Liver (tissue), 9 donors: ENCODE data around the gene INO80. TPM values are rescaled to one million over a fixed set of nuclear protein-coding genes. Genes with fewer than 3 reads are reported as not detected.

Experiments used
- DNase-seq: peaks from one replicate; pipeline ENCODE4 v3.0.0-alpha.2; 2017; ENCODE audit warnings: low spot score
- H3K27ac ChIP-seq, 2 donors: one replicate each; pipeline ENCODE4 v1.7.0; 2013; ENCODE audit warnings: inconsistent platforms in 2 of 2, low read length in 2 of 2, control low read depth in 1 of 2, low read depth in 1 of 2, mild to moderate bottlenecking in 1 of 2
- H3K27me3 ChIP-seq, 4 donors: one replicate each; pipeline versions ENCODE4 v1.6.1 to v1.7.0; 2013; ENCODE audit warnings: low read length in 3 of 4, inconsistent platforms in 1 of 4, mild to moderate bottlenecking in 1 of 4, moderate library complexity in 1 of 4; ENCODE audit not compliant: control insufficient read depth in 4 of 4, insufficient read depth in 4 of 4
- H3K36me3 ChIP-seq, 4 donors: one replicate each; pipeline versions ENCODE4 v1.6.1 to v1.7.0; 2013; ENCODE audit warnings: low read length in 3 of 4, mild to moderate bottlenecking in 3 of 4, low read depth in 1 of 4, moderate library complexity in 1 of 4; ENCODE audit not compliant: control insufficient read depth in 4 of 4, insufficient read depth in 3 of 4
- H3K4me1 ChIP-seq, 4 donors: one replicate each; pipeline versions ENCODE4 v1.6.1 to v1.7.0; 2013; ENCODE audit warnings: low read length in 3 of 4, mild to moderate bottlenecking in 3 of 4, moderate library complexity in 1 of 4; ENCODE audit not compliant: control insufficient read depth in 4 of 4, insufficient read depth in 4 of 4
- H3K4me3 ChIP-seq, 3 donors: one replicate each; pipeline versions ENCODE4 v1.6.1 to v1.7.0; 2013; ENCODE audit warnings: low read length in 3 of 3, control low read depth in 1 of 3, low read depth in 1 of 3, mild to moderate bottlenecking in 1 of 3
- H3K9ac ChIP-seq, 2 donors: one replicate each; pipeline ENCODE4 v1.7.0; 2013; ENCODE audit warnings: low read length in 2 of 2, mild to moderate bottlenecking in 2 of 2, moderate library complexity in 2 of 2, control low read depth in 1 of 2, low read depth in 1 of 2
- H3K9me3 ChIP-seq, 4 donors: one replicate each; pipeline versions ENCODE4 v1.6.1 to v1.7.0; 2013; ENCODE audit warnings: low read length in 3 of 4; ENCODE audit not compliant: control insufficient read depth in 4 of 4
- CTCF ChIP-seq: fragments of 150-350 bp; IDR thresholded peaks from 2 replicates; pipeline ENCODE4 v1.5.1; 2017; ENCODE audit warnings: improper control_type of control experiment, low read depth, low read length; ENCODE audit not compliant: missing input control
- FOXA1 ChIP-seq: IDR thresholded peaks from 2 replicates; pipeline ENCODE4 v1.6.1; 2016; ENCODE audit warnings: antibody characterized with exemption
- FOXA2 ChIP-seq: IDR thresholded peaks from 2 replicates; pipeline ENCODE4 v1.6.1; 2016; ENCODE audit warnings: antibody characterized with exemption
- GABPA ChIP-seq, 2 donors: IDR thresholded peaks in 1 of 2; conservative IDR thresholded peaks in 1 of 2; 2 replicates each; pipeline ENCODE4 v1.6.1; 2016; ENCODE audit warnings: antibody characterized with exemption in 2 of 2, mild to moderate bottlenecking in 1 of 2, moderate library complexity in 1 of 2
- HNF4A ChIP-seq, 2 donors: conservative IDR thresholded peaks; 2 replicates each; pipeline ENCODE4 v1.6.1; 2016; ENCODE audit warnings: antibody characterized with exemption in 2 of 2, mild to moderate bottlenecking in 2 of 2
- HNF4G ChIP-seq: IDR thresholded peaks from 2 replicates; pipeline ENCODE4 v1.6.1; 2016; ENCODE audit warnings: antibody characterized with exemption
- JUND ChIP-seq, 2 donors: IDR thresholded peaks; 2 replicates each; pipeline ENCODE4 v1.6.1; 2016; ENCODE audit warnings: antibody characterized with exemption in 2 of 2
- RAD21 ChIP-seq, 2 donors: IDR thresholded peaks; 2 replicates each; pipeline ENCODE4 v1.6.1; 2016; ENCODE audit warnings: antibody characterized with exemption in 2 of 2, mild to moderate bottlenecking in 2 of 2
- REST ChIP-seq: IDR thresholded peaks from 2 replicates; pipeline ENCODE4 v1.6.1; 2016; ENCODE audit warnings: antibody characterized with exemption, mild to moderate bottlenecking
- RXRA ChIP-seq, 2 donors: IDR thresholded peaks; 2 replicates each; pipeline ENCODE4 v1.6.1; 2017 to 2018; ENCODE audit warnings: antibody characterized with exemption in 2 of 2, mild to moderate bottlenecking in 1 of 2
- SP1 ChIP-seq: IDR thresholded peaks from 2 replicates; pipeline ENCODE4 v1.6.1; 2018; ENCODE audit warnings: antibody characterized with exemption, mild to moderate bottlenecking
- TAF1 ChIP-seq: conservative IDR thresholded peaks from 2 replicates; pipeline ENCODE4 v1.6.1; 2016; ENCODE audit warnings: antibody characterized with exemption, mild to moderate bottlenecking
- YY1 ChIP-seq: IDR thresholded peaks from 2 replicates; pipeline ENCODE4 v1.6.1; 2016; ENCODE audit warnings: antibody characterized with exemption, mild to moderate bottlenecking
- WGBS: extraction: QIAGEN DNeasy Blood & Tissue Kit; methylation state at CpG from one replicate; pipeline ENCODE4 v1.1.7; 2013; 5-methylcytosine and 5-hydroxymethylcytosine counted together
- polyA plus RNA-seq, 2 donors: library from polyadenylated mRNA; stranded (reverse) in 1 of 2; unstranded in 1 of 2; fragments of 200-250 nt in 1 of 2; fragments of >200 nt in 1 of 2; fragmentation: Nextera tagmentation in 1 of 2; extraction: Ambion mirVana in 1 of 2; gene quantifications; one replicate each; pipeline versions ENCODE4 v1.2.1 to v1.2.3, GENCODE V29; 2013 to 2015
- total RNA-seq, 2 donors: library from RNA; depleted of rRNA; stranded (reverse); fragments of >200 nt; gene quantifications; one replicate each; pipeline ENCODE4 v1.2.3, GENCODE V29; 2014
- TF ChIP-seq, protein P1 (sequence below): IDR thresholded peaks from 2 replicates; pipeline ENCODE4 v1.6.1; 2016; ENCODE audit warnings: antibody characterized with exemption
- TF ChIP-seq, protein P2 (sequence below): IDR thresholded peaks from 2 replicates; pipeline ENCODE4 v1.6.1; 2016; ENCODE audit warnings: antibody characterized with exemption
- donor health status: healthy.
- donor health status: healthy.
- donor health status: healthy.
- donor health status: healthy.
- donor health status: healthy.

Gene INO80
- total and polyA plus RNA-seq, 4 donors, result 3.2 to 19.7 (median 9.4) TPM

DNA sequence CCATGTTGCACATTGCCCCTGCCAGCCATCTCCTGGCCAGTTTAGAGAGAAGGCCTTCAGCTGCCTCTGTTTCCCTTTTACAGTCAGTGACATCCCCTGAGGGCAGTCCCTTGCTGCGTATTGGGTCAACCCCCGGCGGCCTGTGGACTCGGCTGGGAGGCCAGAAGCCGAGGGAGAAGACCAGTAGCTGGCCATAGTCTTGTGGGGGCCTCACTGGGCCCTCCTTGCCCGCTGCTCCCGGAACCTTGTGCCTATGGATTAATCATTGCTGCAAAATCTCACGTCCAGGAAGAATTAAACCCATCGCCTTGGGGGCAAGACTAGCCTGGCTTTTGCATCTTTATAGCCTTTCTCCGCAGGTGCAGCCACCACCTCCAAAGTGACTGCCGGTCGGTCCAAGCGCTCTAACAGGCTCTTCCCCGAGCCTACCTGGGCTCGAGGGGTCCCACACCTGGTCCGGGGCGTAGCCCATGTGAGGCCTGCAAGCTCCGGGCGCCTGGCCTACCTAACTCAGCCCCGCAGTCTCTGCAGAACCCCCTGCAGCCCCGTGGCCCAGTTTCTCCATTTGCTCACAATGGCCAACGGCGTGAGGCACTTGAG, 163.7 kb downstream of the INO80 start:
- Histone ChIP-seq H3K9ac (peak overlapping the region in 1 of 2 donors; percentile 83), H3K9me3 (no peaks in the 10 kb centered on the region), H3K4me1 (peaks cover 8 to 38% (median 25%) of the 10 kb centered on the region in 4 donors), H3K36me3 (no peaks in the 10 kb centered on the region), H3K27me3 (no peaks in the 10 kb centered on the region), H3K27ac (peak overlapping the region; percentile 89 to 91), H3K4me3 (peak overlapping the region; percentile 62 to 86 (median 63))
- WGBS, result 45% methylated on average over 23 of the region's 23 CpGs
- TF ChIP-seq YY1, result no peak
- TF ChIP-seq, protein P1, sequence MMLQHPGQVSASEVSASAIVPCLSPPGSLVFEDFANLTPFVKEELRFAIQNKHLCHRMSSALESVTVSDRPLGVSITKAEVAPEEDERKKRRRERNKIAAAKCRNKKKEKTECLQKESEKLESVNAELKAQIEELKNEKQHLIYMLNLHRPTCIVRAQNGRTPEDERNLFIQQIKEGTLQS, result no peak
- no peak for TF ChIP-seq SP1
- TF ChIP-seq RAD21 (IDR thresholded peaks at IDR 0.05), result no peak
- no peak for TF ChIP-seq JUND (IDR thresholded peaks at IDR 0.05)
- TF ChIP-seq CTCF, result no peak
- no peak for TF ChIP-seq FOXA2
- TF ChIP-seq HNF4A (conservative IDR thresholded peaks at IDR 0.05), result no peak
- no peak for TF ChIP-seq REST
- no peak for TF ChIP-seq TAF1
- TF ChIP-seq, protein P2, sequence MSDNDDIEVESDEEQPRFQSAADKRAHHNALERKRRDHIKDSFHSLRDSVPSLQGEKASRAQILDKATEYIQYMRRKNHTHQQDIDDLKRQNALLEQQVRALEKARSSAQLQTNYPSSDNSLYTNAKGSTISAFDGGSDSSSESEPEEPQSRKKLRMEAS, result no peak
- no peak for TF ChIP-seq FOXA1
- no peak for TF ChIP-seq GABPA (IDR thresholded peaks at IDR 0.05 in 1 of 2, conservative IDR thresholded peaks at IDR 0.05 in 1 of 2)
- TF ChIP-seq HNF4G, result no peak
- no peak for DNase-seq

- peak overlapping the region; percentile 32 to 33 for H3K27ac ChIP-seq
Measured at GRCh38 chr15:40951764-40952163, 164.3 kb downstream of the INO80 start.

More at GRCh38 chr15:40951764-40952163, 164.3 kb downstream of the INO80 start:
- Histone ChIP-seq H3K9ac (peak overlapping the region in 1 of 2 donors; percentile 42), H3K4me1 (peaks cover 8 to 38% (median 25%) of the 10 kb centered on the region in 4 donors), H3K36me3 (no peaks in the 10 kb centered on the region), H3K9me3 (no peaks in the 10 kb centered on the region), H3K27me3 (no peaks in the 10 kb centered on the region), H3K4me3 (no peak overlapping the region)
- DNase-seq, result no peak
- 86% methylated on average over 4 of the region's 4 CpGs for WGBS
- TF ChIP-seq TAF1 (no peak), JUND (IDR thresholded peaks at IDR 0.05) (no peak), RAD21 (IDR thresholded peaks at IDR 0.05) (no peak), HNF4A (conservative IDR thresholded peaks at IDR 0.05) (no peak), HNF4G (no peak), FOXA2 (no peak), RXRA (IDR thresholded peaks at IDR 0.05) (no peak), FOXA1 (no peak), YY1 (no peak)
- TF ChIP-seq, protein P1, result no peak
- TF ChIP-seq, protein P2, result no peak
